SKM-1 (cell line): ENCODE measurements around the gene SNAP23.

ENCODE experiments used
- DNase-seq: peaks from one replicate; lab custom pipeline; 2025; ENCODE audit not compliant: unreplicated experiment; lab: John Stamatoyannopoulos, UW

The SNAP23 gene

GRCh38 chr15:42495361-42496212 lies at the start of gene SNAP23:
TSS of gene SNAP23 (plus strand) at chr15:42495634. CDS start at chr15:42511847, 16,213 bp downstream.
- peak; percentile 76 for DNase-seq

GRCh38 chr15:42447599-42447998 lies 47.8 kb upstream of the SNAP23 start:
- no peak for DNase-seq

GRCh38 chr15:42448281-42448680 lies 47.2 kb upstream of the SNAP23 start:
- DNase-seq, result no peak

GRCh38 chr15:42449770-42450424 lies 45.5 kb upstream of the SNAP23 start:
- DNase-seq, result no peak

- DNase-seq, result no peak
These were observed 45.0 kb upstream of the SNAP23 start for GRCh38 chr15:42450425-42450790.

GRCh38 chr15:42453826-42454225 lies 41.6 kb upstream of the SNAP23 start:
- DNase-seq, result no peak

GRCh38 chr15:42456531-42456930 lies 38.9 kb upstream of the SNAP23 start:
- no peak for DNase-seq

- no peak for DNase-seq
These were observed 38.5 kb upstream of the SNAP23 start for GRCh38 chr15:42456971-42457370.

GRCh38 chr15:42457445-42458442 lies 37.7 kb upstream of the SNAP23 start:
- no peak for DNase-seq

- no peak for DNase-seq
These were observed 34.2 kb upstream of the SNAP23 start for GRCh38 chr15:42461261-42461660.

GRCh38 chr15:42465520-42466259 lies 29.7 kb upstream of the SNAP23 start:
- DNase-seq, result no peak

GRCh38 chr15:42471002-42471401 lies 24.4 kb upstream of the SNAP23 start:
- DNase-seq, result no peak

GRCh38 chr15:42474827-42475226 lies 20.6 kb upstream of the SNAP23 start:
- DNase-seq, result no peak

- DNase-seq, result no peak
These were observed 12.7 kb upstream of the SNAP23 start for GRCh38 chr15:42482701-42483100.

GRCh38 chr15:42483677-42484076 lies 11.8 kb upstream of the SNAP23 start:
- DNase-seq, result no peak

GRCh38 chr15:42490291-42490670 lies 5.2 kb upstream of the SNAP23 start:
- DNase-seq, result peak; percentile 12

- peak; percentile 84 for DNase-seq
These were observed 4.5 kb upstream of the SNAP23 start, which contains the start of gene ZNF106 for GRCh38 chr15:42490671-42491538. TSS of gene ZNF106 (minus strand) at chr15:42491141. CDS start at chr15:42472289, 18,852 bp downstream.

- no peak for DNase-seq
These were observed 3.8 kb upstream of the SNAP23 start for GRCh38 chr15:42491539-42492225.

- DNase-seq, result peak; percentile 70
These were observed 1.8 kb upstream of the SNAP23 start for GRCh38 chr15:42493679-42494078.
